Neuronal stem cell (in vitro differentiated cells): ENCODE measurements around the gene BRIX1.
A peak's percentile ranks its signal among the peaks of the same experiment; 100 is the strongest.

Experiments
- DNase-seq: peaks from one replicate; pipeline ENCODE4 v3.0.0-alpha.2; 2013; ENCODE audit warnings: low spot score
- H2AFZ ChIP-seq: one replicate; pipeline ENCODE4 v1.6.1; 2013; ENCODE audit warnings: mild to moderate bottlenecking, low read length, inconsistent platforms
- H2AK5ac ChIP-seq: 2 replicates; pipeline ENCODE4 v1.6.1; 2013; ENCODE audit warnings: low read depth, mild to moderate bottlenecking, inconsistent platforms, low read length, moderate library complexity, mixed read lengths
- H2BK120ac ChIP-seq: 2 replicates; pipeline ENCODE4 v1.6.1; 2013; ENCODE audit warnings: low read depth, mild to moderate bottlenecking, inconsistent platforms, low read length, moderate library complexity, mixed read lengths
- H2BK12ac ChIP-seq: one replicate; pipeline ENCODE4 v1.6.1; 2013; ENCODE audit warnings: low read length, inconsistent platforms
- H2BK15ac ChIP-seq: 2 replicates; pipeline ENCODE4 v1.6.1; 2013; ENCODE audit warnings: mild to moderate bottlenecking, low read length, inconsistent platforms, mixed read lengths
- H2BK5ac ChIP-seq: one replicate; pipeline ENCODE4 v1.6.1; 2013; ENCODE audit warnings: inconsistent platforms, mild to moderate bottlenecking, low read length, moderate library complexity
- H3K14ac ChIP-seq: one replicate; pipeline ENCODE4 v1.6.1; 2013; ENCODE audit warnings: low read length, inconsistent platforms
- H3K18ac ChIP-seq: 2 replicates; pipeline ENCODE4 v1.6.1; 2013; ENCODE audit warnings: low read length, inconsistent platforms
- H3K23ac ChIP-seq: 2 replicates; pipeline ENCODE4 v1.6.1; 2013; ENCODE audit warnings: low read depth, mild to moderate bottlenecking, mixed read lengths, low read length, inconsistent platforms; ENCODE audit not compliant: poor library complexity
- H3K27ac ChIP-seq: replicated peaks from 3 replicates; pipeline ENCODE4 v1.5.1; 2013; ENCODE audit warnings: low read length, inconsistent platforms
- H3K27me3 ChIP-seq, 3 experiments: 2 replicates each; pipeline ENCODE4 v1.6.1; 2013; ENCODE audit warnings: low read length in 3 of 3, mild to moderate bottlenecking in 2 of 3, inconsistent platforms in 1 of 3, low read depth in 1 of 3, mixed read lengths in 1 of 3, moderate library complexity in 1 of 3; ENCODE audit not compliant: control insufficient read depth in 3 of 3, insufficient read depth in 3 of 3
- H3K36me3 ChIP-seq, 2 donors: replicated peaks in 1 of 2; 2 replicates each; pipeline ENCODE4 v1.6.1; 2013; ENCODE audit warnings: low read length in 2 of 2; ENCODE audit not compliant: control insufficient read depth in 2 of 2, insufficient read depth in 2 of 2
- H3K4ac ChIP-seq: 2 replicates; pipeline ENCODE4 v1.6.1; 2013; ENCODE audit warnings: inconsistent platforms, mild to moderate bottlenecking, low read length, moderate library complexity
- H3K4me1 ChIP-seq, 2 donors: 1 replicate in 1 of 2; 2 replicates in 1 of 2; pipeline ENCODE4 v1.6.1; 2013; ENCODE audit warnings: low read length in 2 of 2, low read depth in 1 of 2; ENCODE audit not compliant: control insufficient read depth in 2 of 2, insufficient read depth in 1 of 2
- H3K4me2 ChIP-seq: one replicate; pipeline ENCODE4 v1.6.1; 2013; ENCODE audit warnings: mild to moderate bottlenecking, low read length, inconsistent platforms; ENCODE audit not compliant: insufficient read depth, poor library complexity, severe bottlenecking
- H3K4me3 ChIP-seq, 2 donors: 2 replicates each; pipeline ENCODE4 v1.5.1; 2013; ENCODE audit warnings: low read length in 2 of 2, mild to moderate bottlenecking in 2 of 2, inconsistent platforms in 1 of 2, moderate library complexity in 1 of 2
- H3K79me1 ChIP-seq: one replicate; pipeline ENCODE4 v1.6.1; 2013; ENCODE audit warnings: low read depth, mild to moderate bottlenecking, inconsistent platforms, low read length, moderate library complexity
- H3K9ac ChIP-seq: one replicate; pipeline ENCODE4 v1.6.1; 2013; ENCODE audit warnings: mild to moderate bottlenecking, low read depth, low read length, inconsistent platforms; ENCODE audit not compliant: poor library complexity
- H3K9me3 ChIP-seq, 2 donors: replicated peaks in 1 of 2; 2 replicates each; pipeline versions ENCODE3 to v1.6.1; 2013; ENCODE audit warnings: low read length in 2 of 2, mild to moderate bottlenecking in 2 of 2, inconsistent platforms in 1 of 2, low read depth in 1 of 2, mixed read lengths in 1 of 2, moderate library complexity in 1 of 2; ENCODE audit not compliant: control insufficient read depth in 2 of 2, insufficient read depth in 1 of 2
- H4K8ac ChIP-seq: one replicate; pipeline ENCODE4 v1.6.1; 2013; ENCODE audit warnings: low read depth, mild to moderate bottlenecking, inconsistent platforms, low read length, moderate library complexity
- H4K91ac ChIP-seq: one replicate; pipeline ENCODE4 v1.6.1; 2013; ENCODE audit warnings: low read length, low read depth, mild to moderate bottlenecking, inconsistent platforms; ENCODE audit not compliant: poor library complexity
- WGBS, 2 donors: extraction: QIAGEN DNeasy Blood & Tissue Kit; methylation state at CpG; one replicate each; pipeline ENCODE4 v1.1.7; 2013; ENCODE audit warnings: missing lambda C conversion rate in 2 of 2, mixed read lengths in 1 of 2; ENCODE audit not compliant: insufficient read length in 2 of 2, insufficient replicate concordance in 1 of 2; ENCODE audit errors: extremely low coverage in 2 of 2; 5-methylcytosine and 5-hydroxymethylcytosine counted together

BRIX1 gene

GRCh38 chr5:34913072-34913471 lies 2.4 kb upstream of the BRIX1 start:
- Histone ChIP-seq H2BK5ac (no peak overlapping the region), H2BK12ac (no peak overlapping the region), H3K14ac (no peak overlapping the region), H2AK5ac (no peak overlapping the region), H2AFZ (no peak overlapping the region), H3K4ac (no peak overlapping the region), H3K79me1 (peaks cover 5% of the 10 kb centered on the region), H3K23ac (no peak overlapping the region), H3K4me2 (no peak overlapping the region), H2BK15ac (no peak overlapping the region), H3K27me3 (no peaks in the 10 kb centered on the region), H4K91ac (no peak overlapping the region), H3K9ac (no peak overlapping the region), H3K4me3 (no peak overlapping the region), H3K4me1 (peaks cover 4 to 8% of the 10 kb centered on the region in 2 donors), H3K27ac (no peak overlapping the region), H2BK120ac (no peak overlapping the region), H3K9me3 (no peaks in the 10 kb centered on the region), H3K18ac (no peak overlapping the region), H3K36me3 (peaks cover 11 to 59% of the 10 kb centered on the region in 2 donors), H4K8ac (no peak overlapping the region)
- WGBS, 2 donors, result no CpG with 5 or more reads among the region's 2 CpGs
- DNase-seq, result no peak

- Histone ChIP-seq H3K23ac (no peak overlapping the region), H3K14ac (no peak overlapping the region), H3K4me3 (peak overlapping the region; percentile 94 to 95), H3K4ac (no peak overlapping the region), H2BK15ac (no peak overlapping the region), H3K36me3 (peaks cover 9 to 60% of the 10 kb centered on the region in 2 donors), H3K9ac (peak overlapping the region; percentile 65), H2AFZ (peak overlapping the region; percentile 95), H3K18ac (no peak overlapping the region), H4K8ac (no peak overlapping the region), H2AK5ac (no peak overlapping the region), H4K91ac (no peak overlapping the region), H3K4me1 (peaks cover 4 to 8% of the 10 kb centered on the region in 2 donors), H3K79me1 (peaks cover 5% of the 10 kb centered on the region), H2BK12ac (no peak overlapping the region), H3K27me3 (no peaks in the 10 kb centered on the region), H2BK120ac (no peak overlapping the region), H2BK5ac (no peak overlapping the region), H3K9me3 (no peaks in the 10 kb centered on the region), H3K27ac (peak overlapping the region; percentile 88), H3K4me2 (peak overlapping the region; percentile 66)
- no peak for DNase-seq
- WGBS, 2 donors, result no CpG with 5 or more reads among the region's 20 CpGs
These were observed 806 bp upstream of the BRIX1 start for GRCh38 chr5:34914671-34915138.

DNA sequence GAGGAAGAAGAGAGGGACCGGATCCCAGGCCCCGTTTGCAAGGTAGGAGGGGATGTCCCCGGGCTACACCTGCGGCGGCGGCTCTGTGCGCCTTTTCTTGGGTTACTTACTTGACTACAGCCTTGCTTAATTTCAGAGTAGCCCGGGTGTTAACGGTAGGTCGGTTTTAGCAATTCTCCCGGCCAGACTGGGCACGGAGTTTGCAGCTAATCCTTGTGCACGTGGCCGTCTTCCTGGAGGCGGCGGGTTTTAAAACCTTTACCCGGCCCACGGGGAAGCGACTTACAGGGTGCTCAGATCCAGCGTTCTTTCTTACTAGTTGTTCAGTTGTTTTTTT lies 313 bp downstream of the BRIX1 start:
- Histone ChIP-seq H3K4me3 (peak overlapping the region; percentile 94 to 95), H2AK5ac (peak overlapping the region; percentile 65), H3K36me3 (peaks cover 7 to 63% of the 10 kb centered on the region in 2 donors), H3K4ac (no peak overlapping the region), H2BK120ac (no peak overlapping the region), H3K4me1 (peaks cover 4 to 8% of the 10 kb centered on the region in 2 donors), H3K9ac (peak overlapping the region; percentile 97), H3K23ac (peak overlapping the region; percentile 97), H3K27me3 (no peaks in the 10 kb centered on the region), H3K18ac (peak overlapping the region; percentile 90), H3K27ac (peak overlapping the region; percentile 57), H3K4me2 (peak overlapping the region; percentile 84), H2AFZ (peak overlapping the region; percentile 89), H2BK5ac (no peak overlapping the region), H3K14ac (peak overlapping the region; percentile 56), H2BK12ac (no peak overlapping the region), H2BK15ac (peak overlapping the region; percentile 49), H3K9me3 (no peaks in the 10 kb centered on the region), H3K79me1 (peaks cover 5% of the 10 kb centered on the region), H4K8ac (peak overlapping the region; percentile 86), H4K91ac (no peak overlapping the region)
- no peak for DNase-seq
- WGBS, 2 donors, result no CpG with 5 or more reads among the region's 20 CpGs

DNA sequence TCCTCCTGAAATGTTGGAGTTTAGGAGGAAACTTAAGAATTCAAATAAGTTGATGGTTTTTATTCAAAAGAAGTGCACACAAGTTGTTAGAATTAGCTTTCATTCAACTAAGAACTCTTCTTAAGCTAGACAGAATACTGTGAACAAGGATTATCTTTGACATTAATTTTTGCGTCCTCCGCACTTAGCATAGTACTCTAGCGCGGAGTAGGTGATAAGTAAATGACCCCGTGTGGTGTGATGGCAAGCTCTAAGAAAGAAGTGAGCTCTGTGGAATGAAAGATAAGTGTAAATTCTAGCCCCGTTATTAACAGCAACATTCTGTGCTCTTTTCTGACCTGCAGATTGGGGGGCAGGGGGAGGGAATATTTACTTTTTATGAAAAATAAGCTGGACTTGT lies 1.0 kb downstream of the BRIX1 start:
- Histone ChIP-seq H3K9me3 (no peaks in the 10 kb centered on the region), H2BK12ac (no peak overlapping the region), H3K79me1 (peaks cover 5% of the 10 kb centered on the region), H3K18ac (no peak overlapping the region), H3K23ac (no peak overlapping the region), H3K14ac (no peak overlapping the region), H2BK5ac (no peak overlapping the region), H3K27ac (no peak overlapping the region), H4K91ac (no peak overlapping the region), H2AK5ac (no peak overlapping the region), H2BK15ac (no peak overlapping the region), H3K4ac (no peak overlapping the region), H3K36me3 (peaks cover 5 to 63% of the 10 kb centered on the region in 2 donors), H2AFZ (no peak overlapping the region), H3K4me1 (peaks cover 4 to 8% of the 10 kb centered on the region in 2 donors), H3K9ac (no peak overlapping the region), H2BK120ac (no peak overlapping the region), H3K27me3 (no peaks in the 10 kb centered on the region), H3K4me3 (peak overlapping the region; percentile 94 to 95), H4K8ac (no peak overlapping the region), H3K4me2 (peak overlapping the region; percentile 84)
- DNase-seq, result no peak
- no CpG with 5 or more reads among the region's 6 CpGs for WGBS, 2 donors
